Cardiac muscle cell (in vitro differentiated cells and primary cell): ENCODE data around the gene CYGB. TPM values are rescaled to one million over a fixed set of nuclear protein-coding genes. Genes with fewer than 3 reads are reported as not detected.

ENCODE experiments used
- DNase-seq, 2 donors: peaks; one replicate each; pipeline versions ENCODE4 v3.0.0 to v3.0.0-alpha.2; 2010 to 2017; ENCODE audit warnings: low read depth in 1 of 2, low spot score in 1 of 2
- H3K27ac ChIP-seq: fragments of 200-600 bp; sonication (generic); 2 replicates; pipeline ENCODE4 v1.5.1; 2016
- H3K27me3 ChIP-seq: fragments of 200-600 bp; sonication (generic); 2 replicates; pipeline ENCODE4 v1.6.0; 2016; ENCODE audit warnings: control low read depth
- H3K36me3 ChIP-seq: fragments of 200-600 bp; sonication (generic); 2 replicates; pipeline ENCODE4 v1.5.1; 2016; ENCODE audit warnings: control low read depth
- H3K4me1 ChIP-seq: fragments of 200-600 bp; sonication (generic); 2 replicates; pipeline ENCODE4 v1.8.1; 2017; ENCODE audit warnings: low read depth, mild to moderate bottlenecking, mixed run types
- H3K4me3 ChIP-seq: fragments of 200-600 bp; sonication (generic); 2 replicates; pipeline ENCODE4 v1.5.1; 2016; ENCODE audit warnings: mild to moderate bottlenecking
- H3K9me3 ChIP-seq: fragments of 200-600 bp; sonication (generic); 2 replicates; pipeline ENCODE4 v1.5.1; 2017; ENCODE audit warnings: low read depth, mild to moderate bottlenecking, control low read depth
- CTCF ChIP-seq: IDR thresholded peaks from 2 replicates; pipeline ENCODE4 v1.5.1; 2012; ENCODE audit warnings: low read depth, mild to moderate bottlenecking, low read length
- polyA plus RNA-seq: library from polyadenylated mRNA; unstranded; fragments of >200 nt; fragmentation: Nextera tagmentation; extraction: Ambion mirVana; gene quantifications from 2 replicates; pipeline ENCODE4 v1.2.1, GENCODE V29; 2016
- total RNA-seq: library from RNA; depleted of rRNA; stranded (reverse); fragments of >200 nt; gene quantifications from 2 replicates; pipeline ENCODE4 v1.2.3, GENCODE V29; 2016

The CYGB gene
- total and polyA plus RNA-seq, 2 experiments from 2014 or later = 7.4 to 11.9 TPM

- TF ChIP-seq CTCF = no peak
- H3K4me1 ChIP-seq = no peaks in the 10 kb centered on the region
- no peaks in the 10 kb centered on the region for H3K9me3 ChIP-seq
- no peak for DNase-seq
- peaks cover 39% of the 10 kb centered on the region for H3K27me3 ChIP-seq
- no peak overlapping the region for H3K27ac ChIP-seq
- H3K36me3 ChIP-seq = no peaks in the 10 kb centered on the region
- peak overlapping the region; percentile 27 for H3K4me3 ChIP-seq
Measured at GRCh38 chr17:76584427-76585032, 47.0 kb upstream of the CYGB start.

GRCh38 chr17:76582660-76583059, 45.2 kb upstream of the CYGB start:
- Histone ChIP-seq H3K27me3 (peaks cover 39% of the 10 kb centered on the region), H3K36me3 (no peaks in the 10 kb centered on the region), H3K4me3 (no peak overlapping the region), H3K4me1 (no peaks in the 10 kb centered on the region), H3K27ac (no peak overlapping the region), H3K9me3 (no peaks in the 10 kb centered on the region)
- DNase-seq = no peak
- no peak for TF ChIP-seq CTCF

GRCh38 chr17:76581515-76581914, 44.0 kb upstream of the CYGB start:
- Histone ChIP-seq H3K27me3 (peaks cover 39% of the 10 kb centered on the region), H3K36me3 (no peaks in the 10 kb centered on the region), H3K27ac (no peak overlapping the region), H3K4me1 (no peaks in the 10 kb centered on the region), H3K9me3 (no peaks in the 10 kb centered on the region), H3K4me3 (no peak overlapping the region)
- no peak for TF ChIP-seq CTCF
- DNase-seq = no peak

GRCh38 chr17:76579281-76579680, 41.8 kb upstream of the CYGB start:
- no peak for DNase-seq
- Histone ChIP-seq H3K36me3 (no peaks in the 10 kb centered on the region), H3K27me3 (peaks cover 17% of the 10 kb centered on the region), H3K4me1 (no peaks in the 10 kb centered on the region), H3K9me3 (no peaks in the 10 kb centered on the region), H3K4me3 (no peak overlapping the region), H3K27ac (no peak overlapping the region)
- no peak for TF ChIP-seq CTCF

- Histone ChIP-seq H3K4me3 (no peak overlapping the region), H3K27ac (no peak overlapping the region), H3K4me1 (no peaks in the 10 kb centered on the region), H3K9me3 (no peaks in the 10 kb centered on the region), H3K36me3 (no peaks in the 10 kb centered on the region), H3K27me3 (peaks cover 9% of the 10 kb centered on the region)
- TF ChIP-seq CTCF = no peak
- no peak for DNase-seq
Measured at GRCh38 chr17:76578376-76578775, 40.9 kb upstream of the CYGB start.
